ENCODE results near the gene CDC6.

CDC6 gene

DNA sequence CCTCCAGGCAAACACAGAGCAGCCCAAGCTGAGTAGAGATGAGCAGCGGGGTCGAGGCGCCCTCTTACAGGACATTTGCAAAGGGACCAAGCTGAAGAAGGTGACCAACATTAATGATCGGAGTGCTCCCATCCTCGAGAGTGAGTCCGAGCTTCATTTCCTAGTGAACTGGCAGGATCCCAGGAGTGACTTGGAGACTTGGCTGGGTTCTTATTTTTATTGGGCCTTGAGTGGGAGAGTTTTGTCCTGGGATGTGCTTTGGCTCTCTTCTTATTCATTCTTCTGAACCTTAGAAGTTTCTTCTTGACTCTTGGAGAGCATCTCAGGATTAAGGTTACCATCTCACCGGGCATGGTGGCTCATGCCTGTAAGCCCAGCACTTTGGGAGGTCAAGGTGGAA is 27.2 kb upstream of the CDC6 start:
- DNase-seq (ENCODE audit: extremely low spot score), result no peak
- TF ChIP-seq ARNT (IDR thresholded peaks at IDR 0.05), result no peak
- no peak for TF ChIP-seq HDGF (IDR thresholded peaks at IDR 0.05; ENCODE audit: borderline replicate concordance)
- no peak for TF ChIP-seq TARDBP (IDR thresholded peaks at IDR 0.05)
- TF ChIP-seq ELF4 (IDR thresholded peaks at IDR 0.05), result no peak
- no peak for TF ChIP-seq FOXK2 (IDR thresholded peaks at IDR 0.05)
- TF ChIP-seq BHLHE40 (IDR thresholded peaks at IDR 0.05; ENCODE audit: borderline replicate concordance), result no peak
- no peak for TF ChIP-seq FOXM1 (IDR thresholded peaks at IDR 0.05; ENCODE audit: borderline replicate concordance)
- TF ChIP-seq CTBP1 (IDR thresholded peaks at IDR 0.05; ENCODE audit: borderline replicate concordance), result no peak
- TF ChIP-seq SUZ12 (IDR thresholded peaks at IDR 0.05), result no peak
- TF ChIP-seq, protein P1, sequence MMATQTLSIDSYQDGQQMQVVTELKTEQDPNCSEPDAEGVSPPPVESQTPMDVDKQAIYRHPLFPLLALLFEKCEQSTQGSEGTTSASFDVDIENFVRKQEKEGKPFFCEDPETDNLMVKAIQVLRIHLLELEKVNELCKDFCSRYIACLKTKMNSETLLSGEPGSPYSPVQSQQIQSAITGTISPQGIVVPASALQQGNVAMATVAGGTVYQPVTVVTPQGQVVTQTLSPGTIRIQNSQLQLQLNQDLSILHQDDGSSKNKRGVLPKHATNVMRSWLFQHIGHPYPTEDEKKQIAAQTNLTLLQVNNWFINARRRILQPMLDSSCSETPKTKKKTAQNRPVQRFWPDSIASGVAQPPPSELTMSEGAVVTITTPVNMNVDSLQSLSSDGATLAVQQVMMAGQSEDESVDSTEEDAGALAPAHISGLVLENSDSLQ (IDR thresholded peaks at IDR 0.05), result no peak
- no peak for TF ChIP-seq LEF1 (IDR thresholded peaks at IDR 0.05; ENCODE audit: borderline replicate concordance)
- ChIA-PET CTCF (no interaction called here), POLR2A (interaction anchor here (1.1 kb wide), 1 partner anchor 27 kb away, joined by 3 read pairs; the partner anchor contains the start of gene CDC6)

DNA sequence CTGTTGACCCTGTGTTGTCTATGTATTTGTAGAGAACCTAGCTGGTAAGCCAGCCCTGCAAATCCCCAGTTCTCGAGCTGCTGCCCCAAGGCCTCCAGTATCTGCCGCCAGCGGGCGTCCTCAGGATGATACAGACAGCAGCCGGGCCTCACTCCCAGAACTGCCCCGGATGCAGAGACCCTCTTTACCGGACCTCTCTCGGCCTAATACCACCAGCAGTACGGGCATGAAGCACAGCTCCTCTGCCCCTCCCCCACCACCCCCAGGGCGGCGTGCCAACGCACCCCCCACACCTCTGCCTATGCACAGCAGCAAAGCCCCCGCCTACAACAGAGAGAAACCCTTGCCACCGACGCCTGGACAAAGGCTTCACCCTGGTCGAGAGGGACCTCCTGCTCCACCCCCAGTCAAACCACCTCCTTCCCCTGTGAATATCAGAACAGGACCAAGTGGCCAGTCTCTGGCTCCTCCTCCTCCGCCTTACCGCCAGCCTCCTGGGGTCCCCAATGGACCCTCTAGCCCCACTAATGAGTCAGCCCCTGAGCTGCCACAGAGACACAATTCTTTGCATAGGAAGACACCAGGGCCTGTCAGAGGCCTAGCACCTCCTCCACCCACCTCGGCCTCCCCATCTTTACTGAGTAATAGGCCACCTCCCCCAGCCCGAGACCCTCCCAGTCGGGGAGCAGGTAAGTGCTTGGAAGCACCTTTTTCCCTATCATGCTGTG is 23.1 kb upstream of the CDC6 start:
- CTCF ChIA-PET, result no interaction called here
- no peak for TF ChIP-seq FOXM1 (IDR thresholded peaks at IDR 0.05; ENCODE audit: borderline replicate concordance)
- TF ChIP-seq ARNT (IDR thresholded peaks at IDR 0.05), result no peak
- TF ChIP-seq LEF1 (IDR thresholded peaks at IDR 0.05; ENCODE audit: borderline replicate concordance), result no peak
- no peak for TF ChIP-seq TARDBP (IDR thresholded peaks at IDR 0.05)
- no peak for TF ChIP-seq ELF4 (IDR thresholded peaks at IDR 0.05)
- TF ChIP-seq CTBP1 (IDR thresholded peaks at IDR 0.05; ENCODE audit: borderline replicate concordance), result no peak
- TF ChIP-seq HDGF (IDR thresholded peaks at IDR 0.05; ENCODE audit: borderline replicate concordance), result no peak
- TF ChIP-seq ZNF384 (IDR thresholded peaks at IDR 0.05), result no peak
- TF ChIP-seq L3MBTL2 (conservative IDR thresholded peaks at IDR 0.05), result no peak
- no peak for TF ChIP-seq SP1 (IDR thresholded peaks at IDR 0.05)
- TF ChIP-seq BHLHE40 (IDR thresholded peaks at IDR 0.05; ENCODE audit: borderline replicate concordance), result no peak
- TF ChIP-seq, protein P1 (IDR thresholded peaks at IDR 0.05), result no peak
- TF ChIP-seq FOXA1 (IDR thresholded peaks at IDR 0.05), result no peak
- no peak for TF ChIP-seq NFRKB (IDR thresholded peaks at IDR 0.05)
- TF ChIP-seq SUZ12 (IDR thresholded peaks at IDR 0.05), result no peak
- TF ChIP-seq FOXK2 (IDR thresholded peaks at IDR 0.05), result no peak
- POLR2A ChIA-PET, result no interaction called here
- no peak for DNase-seq (ENCODE audit: extremely low spot score)

DNA sequence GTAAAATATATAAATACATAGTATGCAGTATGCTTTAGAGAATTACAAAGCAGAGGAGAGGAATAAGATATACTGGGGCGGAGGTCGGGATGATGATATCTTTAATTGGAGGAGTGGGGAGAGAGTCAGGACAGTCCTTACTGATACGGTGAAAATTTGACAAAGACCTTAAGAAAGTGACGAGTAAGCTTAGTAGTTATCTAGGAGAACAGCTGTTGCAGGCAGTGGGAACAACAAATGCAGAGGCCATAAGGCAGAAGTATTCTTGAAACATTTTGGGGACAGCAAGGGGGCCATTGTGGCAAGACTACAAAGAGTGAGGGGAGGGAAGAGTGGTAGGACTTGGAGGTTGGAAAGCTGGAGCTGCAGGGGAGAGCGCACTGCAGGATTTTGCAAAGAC is 22.3 kb upstream of the CDC6 start:
- no peak for TF ChIP-seq ZNF384 (IDR thresholded peaks at IDR 0.05)
- TF ChIP-seq TARDBP (IDR thresholded peaks at IDR 0.05), result no peak
- no peak for TF ChIP-seq FOXK2 (IDR thresholded peaks at IDR 0.05)
- no peak for TF ChIP-seq HDGF (IDR thresholded peaks at IDR 0.05; ENCODE audit: borderline replicate concordance)
- TF ChIP-seq FOXA1 (IDR thresholded peaks at IDR 0.05), result no peak
- TF ChIP-seq ARNT (IDR thresholded peaks at IDR 0.05), result no peak
- CTCF ChIA-PET, result no interaction called here
- POLR2A ChIA-PET, result no interaction called here
- DNase-seq (ENCODE audit: extremely low spot score), result no peak

DNA sequence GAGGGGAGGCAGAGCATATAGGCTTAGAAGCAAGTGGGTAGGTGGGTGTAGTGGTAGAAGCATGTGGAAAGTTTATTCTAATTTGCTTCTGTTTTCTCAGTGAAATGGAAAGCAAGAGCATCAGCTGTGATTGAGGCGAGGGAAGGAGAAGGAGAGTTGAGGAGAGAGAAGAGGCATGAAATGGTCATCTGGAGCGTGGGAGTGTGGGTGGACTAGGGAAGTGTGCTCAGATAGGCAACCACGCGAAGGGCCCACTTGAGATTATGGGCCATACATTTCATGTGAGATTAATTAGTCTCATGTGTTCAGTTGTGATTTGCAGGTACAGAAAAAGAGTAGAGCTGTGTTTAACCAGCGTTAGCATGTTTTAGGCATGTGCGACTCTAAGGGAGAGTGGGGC is 20.8 kb upstream of the CDC6 start:
- ChIA-PET CTCF (no interaction called here), POLR2A (no interaction called here)
- TF ChIP-seq SP1 (IDR thresholded peaks at IDR 0.05), result no peak
- TF ChIP-seq L3MBTL2 (conservative IDR thresholded peaks at IDR 0.05), result no peak
- TF ChIP-seq TARDBP (IDR thresholded peaks at IDR 0.05), result no peak
- no peak for TF ChIP-seq SUZ12 (IDR thresholded peaks at IDR 0.05)
- TF ChIP-seq CTBP1 (IDR thresholded peaks at IDR 0.05; ENCODE audit: borderline replicate concordance), result no peak
- no peak for TF ChIP-seq FOXA1 (IDR thresholded peaks at IDR 0.05)
- no peak for TF ChIP-seq ELF4 (IDR thresholded peaks at IDR 0.05)
- no peak for TF ChIP-seq ARNT (IDR thresholded peaks at IDR 0.05)
- TF ChIP-seq NFRKB (IDR thresholded peaks at IDR 0.05), result no peak
- no peak for TF ChIP-seq BHLHE40 (IDR thresholded peaks at IDR 0.05; ENCODE audit: borderline replicate concordance)

DNA sequence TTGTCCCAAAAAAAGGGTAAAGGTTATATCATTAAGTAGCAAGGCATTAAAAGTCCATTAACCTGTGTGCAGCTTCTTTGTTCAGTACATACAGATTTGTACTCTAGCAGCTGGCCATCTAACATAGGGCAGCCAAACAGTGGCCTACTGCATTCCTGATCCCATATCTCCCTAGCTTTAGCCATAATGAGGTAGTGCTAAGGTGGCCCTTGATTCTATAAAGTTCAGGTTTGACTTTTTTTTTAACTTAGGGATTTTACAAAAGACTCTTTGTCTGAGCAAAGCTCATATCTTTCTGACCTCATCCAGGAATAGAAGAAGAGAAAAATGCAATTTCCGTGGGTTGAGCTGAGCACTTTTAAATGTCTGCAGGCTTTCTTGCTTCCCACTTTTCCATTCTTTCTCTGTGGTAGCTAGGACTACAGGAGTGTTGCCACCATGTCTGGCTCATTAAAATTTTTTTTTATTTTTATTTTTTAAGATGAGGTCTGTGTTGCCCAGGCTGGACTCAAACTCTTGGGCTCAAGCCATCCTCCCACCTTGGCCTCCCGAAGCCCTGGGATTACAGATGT is 19.5 kb upstream of the CDC6 start:
- DNase-seq (ENCODE audit: extremely low spot score), result no peak
- ChIA-PET POLR2A (interaction anchor here (1.2 kb wide), 1 partner anchor 15 kb away, joined by 3 read pairs; no protein-coding TSS in a partner anchor), CTCF (no interaction called here)
- no peak for TF ChIP-seq L3MBTL2 (conservative IDR thresholded peaks at IDR 0.05)
- TF ChIP-seq CTBP1 (IDR thresholded peaks at IDR 0.05; ENCODE audit: borderline replicate concordance), result no peak
- TF ChIP-seq LEF1 (IDR thresholded peaks at IDR 0.05; ENCODE audit: borderline replicate concordance), result no peak
- TF ChIP-seq ZNF384 (IDR thresholded peaks at IDR 0.05), result no peak
- no peak for TF ChIP-seq FOXM1 (IDR thresholded peaks at IDR 0.05; ENCODE audit: borderline replicate concordance)
- no peak for TF ChIP-seq ELF4 (IDR thresholded peaks at IDR 0.05)
- TF ChIP-seq TARDBP (IDR thresholded peaks at IDR 0.05), result no peak
- no peak for TF ChIP-seq ARNT (IDR thresholded peaks at IDR 0.05)
- TF ChIP-seq, protein P1 (IDR thresholded peaks at IDR 0.05), result no peak
- TF ChIP-seq SUZ12 (IDR thresholded peaks at IDR 0.05), result no peak
- no peak for TF ChIP-seq FOXK2 (IDR thresholded peaks at IDR 0.05)
- TF ChIP-seq HDGF (IDR thresholded peaks at IDR 0.05; ENCODE audit: borderline replicate concordance), result no peak
- TF ChIP-seq NFRKB (IDR thresholded peaks at IDR 0.05), result no peak
- TF ChIP-seq SP1 (IDR thresholded peaks at IDR 0.05), result no peak
- no peak for TF ChIP-seq FOXA1 (IDR thresholded peaks at IDR 0.05)
- TF ChIP-seq BHLHE40 (IDR thresholded peaks at IDR 0.05; ENCODE audit: borderline replicate concordance), result no peak

More for the DNA sequence above, 20.8 kb upstream of the CDC6 start:
- DNase-seq (ENCODE audit: extremely low spot score), result no peak

DNA sequence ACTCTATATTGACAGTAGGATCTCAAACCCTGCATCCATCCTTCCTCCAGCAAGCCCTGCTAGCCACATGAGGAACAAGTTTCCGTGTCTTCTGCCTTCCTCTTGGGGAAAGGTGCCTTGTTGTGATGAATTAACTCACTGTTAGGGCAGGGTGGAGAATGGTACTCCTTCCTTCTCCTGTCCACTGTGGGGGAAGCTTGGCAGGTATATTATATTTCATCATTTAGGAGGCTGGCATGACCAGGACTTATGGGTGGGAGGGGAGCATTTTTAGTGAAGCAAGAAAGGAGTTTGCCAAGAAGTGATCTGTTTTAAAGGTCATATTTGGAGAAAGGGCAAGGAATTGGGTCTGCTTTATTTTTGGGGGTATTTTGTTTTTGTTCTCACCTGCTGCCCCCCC is 9.3 kb upstream of the CDC6 start:
- CTCF ChIA-PET, result no interaction called here
- DNase-seq (ENCODE audit: extremely low spot score), result no peak
- POLR2A ChIA-PET, result no interaction called here
- no peak for TF ChIP-seq L3MBTL2 (conservative IDR thresholded peaks at IDR 0.05)
- TF ChIP-seq ZNF384 (IDR thresholded peaks at IDR 0.05), result no peak
- TF ChIP-seq NFRKB (IDR thresholded peaks at IDR 0.05), result no peak
- TF ChIP-seq CTBP1 (IDR thresholded peaks at IDR 0.05; ENCODE audit: borderline replicate concordance), result no peak
- TF ChIP-seq FOXA1 (IDR thresholded peaks at IDR 0.05), result no peak
- no peak for TF ChIP-seq FOXK2 (IDR thresholded peaks at IDR 0.05)
- no peak for TF ChIP-seq ELF4 (IDR thresholded peaks at IDR 0.05)
- TF ChIP-seq TARDBP (IDR thresholded peaks at IDR 0.05), result no peak
- TF ChIP-seq HDGF (IDR thresholded peaks at IDR 0.05; ENCODE audit: borderline replicate concordance), result no peak
- TF ChIP-seq, protein P1 (IDR thresholded peaks at IDR 0.05), result no peak
- no peak for TF ChIP-seq SP1 (IDR thresholded peaks at IDR 0.05)
- no peak for TF ChIP-seq ARNT (IDR thresholded peaks at IDR 0.05)
